ENCODE results near the gene PTPRQ.

- TF ChIP-seq GATA2 (IDR thresholded peaks at IDR 0.05; ENCODE audit: low read depth, low read length), result no peak
- TF ChIP-seq GATA3 (IDR thresholded peaks at IDR 0.05; ENCODE audit: low read depth, low read length), result no peak
Observed at GRCh38 chr12:80470403-80470802, 26.4 kb downstream of the PTPRQ start.

Data from SH-SY5Y (cell line).